Stomach (tissue), 9 donors: ENCODE data around the gene INPP5A. TPM values are rescaled to one million over a fixed set of nuclear protein-coding genes. Genes with fewer than 3 reads are reported as not detected.

Source experiments
- DNase-seq, 2 donors: peaks; one replicate each; pipeline versions ENCODE4 v3.0.0 to v3.0.0-alpha.2; 2013 to 2019
- H3K27ac ChIP-seq, 5 donors: fragments of 200-600 bp in 4 of 5; sonication (generic) in 4 of 5; one replicate each; pipeline ENCODE4 v1.5.1; 2013 to 2019; ENCODE audit warnings: mild to moderate bottlenecking in 1 of 5, moderate library complexity in 1 of 5
- H3K27me3 ChIP-seq, 3 donors: fragments of 200-600 bp; sonication (generic); one replicate each; pipeline ENCODE4 v1.5.1; 2017 to 2019; ENCODE audit warnings: mixed run types in 1 of 3
- H3K36me3 ChIP-seq, 4 donors: fragments of 200-600 bp; sonication (generic); 1 replicate in 3 of 4; 2 replicates in 1 of 4; pipeline ENCODE4 v1.5.1; 2016 to 2019
- H3K4me1 ChIP-seq, 4 donors: fragments of 200-600 bp; sonication (generic); one replicate each; pipeline ENCODE4 v1.5.1; 2016 to 2019
- H3K4me3 ChIP-seq, 4 donors: fragments of 200-600 bp; sonication (generic) in 3 of 4; one replicate each; pipeline ENCODE4 v1.5.1; 2016 to 2019; ENCODE audit warnings: mild to moderate bottlenecking in 1 of 4
- H3K9me3 ChIP-seq, 4 donors: fragments of 200-600 bp; sonication (generic); one replicate each; pipeline ENCODE4 v1.5.1; 2016 to 2019
- EP300 ChIP-seq: sonication (generic); formaldehyde crosslinking; IDR thresholded peaks from one replicate; pipeline ENCODE4 v1.6.1; 2017; ENCODE audit warnings: antibody characterized with exemption
- POLR2A ChIP-seq, 4 donors: fragments of 450-650 bp; IDR thresholded peaks; one replicate each; pipeline ENCODE4 v1.6.1; 2016; ENCODE audit warnings: antibody characterized with exemption in 4 of 4, control low read depth in 2 of 4, mild to moderate bottlenecking in 1 of 4, moderate library complexity in 1 of 4
- POLR2AphosphoS5 ChIP-seq, 3 donors: sonication (generic); formaldehyde crosslinking; IDR thresholded peaks; one replicate each; pipeline ENCODE4 v1.6.1; 2016; ENCODE audit warnings: antibody characterized with exemption in 3 of 3
- WGBS, 5 donors: extraction: QIAGEN DNeasy Blood & Tissue Kit in 3 of 5; methylation state at CpG; one replicate each; pipeline versions ENCODE4 v1.1.5 to v1.1.7; 2013 to 2018; 5-methylcytosine and 5-hydroxymethylcytosine counted together
- intact Hi-C: fragments of 100-400 bp; cut with DNase I; formaldehyde crosslinking; loops from one replicate; pipeline ENCODE4 v1.15.1; 2023; ENCODE audit warnings: low total_unique reads
- polyA plus RNA-seq, 3 donors: library from polyadenylated mRNA; stranded (reverse); fragments of 200-250 nt; gene quantifications; one replicate each; pipeline ENCODE4 v1.2.3, GENCODE V29; 2013
- total RNA-seq, 5 donors: library from RNA; depleted of rRNA; stranded (reverse); fragments of >200 nt; gene quantifications; one replicate each; pipeline versions ENCODE4 v1.1.0 to v1.2.3, GENCODE V29; 2014 to 2016
- TF ChIP-seq, protein P1 (sequence below), 7 experiments: fragments of 450-650 bp in 4 of 7; fragments of 200-600 bp in 3 of 7; sonication (generic) in 3 of 7; IDR thresholded peaks; one replicate each; pipeline ENCODE4 v1.5.1; 2016 to 2019; ENCODE audit warnings: antibody characterized with exemption in 7 of 7, control low read depth in 2 of 7, mild to moderate bottlenecking in 1 of 7
- donor health status: healthy with polysubstance abuse.
- donor health status: Bipolar disorder and iron deficiency.
- donor health status: healthy.

The INPP5A gene
- total and polyA plus RNA-seq, 8 donors = 17.2 to 72.3 (median 31.0) TPM

- Histone ChIP-seq H3K27me3 (no peaks in the 10 kb centered on the region), H3K4me3 (no peak overlapping the region), H3K4me1 (peaks cover 15 to 82% (median 63%) of the 10 kb centered on the region in 4 donors), H3K36me3 (no peaks in the 10 kb centered on the region), H3K27ac (peak overlapping the region in 1 of 5 donors; percentile 68), H3K9me3 (no peaks in the 10 kb centered on the region)
- intact Hi-C loops = no loop called here
- 89 to 92% (median 92%) methylated on average over 19 of the region's 19 CpGs for WGBS, 5 donors
- TF ChIP-seq POLR2A (IDR thresholded peaks at IDR 0.05) (no peak), EP300 (no peak), POLR2AphosphoS5 (IDR thresholded peaks at IDR 0.05) (no peak)
- TF ChIP-seq, protein P1, sequence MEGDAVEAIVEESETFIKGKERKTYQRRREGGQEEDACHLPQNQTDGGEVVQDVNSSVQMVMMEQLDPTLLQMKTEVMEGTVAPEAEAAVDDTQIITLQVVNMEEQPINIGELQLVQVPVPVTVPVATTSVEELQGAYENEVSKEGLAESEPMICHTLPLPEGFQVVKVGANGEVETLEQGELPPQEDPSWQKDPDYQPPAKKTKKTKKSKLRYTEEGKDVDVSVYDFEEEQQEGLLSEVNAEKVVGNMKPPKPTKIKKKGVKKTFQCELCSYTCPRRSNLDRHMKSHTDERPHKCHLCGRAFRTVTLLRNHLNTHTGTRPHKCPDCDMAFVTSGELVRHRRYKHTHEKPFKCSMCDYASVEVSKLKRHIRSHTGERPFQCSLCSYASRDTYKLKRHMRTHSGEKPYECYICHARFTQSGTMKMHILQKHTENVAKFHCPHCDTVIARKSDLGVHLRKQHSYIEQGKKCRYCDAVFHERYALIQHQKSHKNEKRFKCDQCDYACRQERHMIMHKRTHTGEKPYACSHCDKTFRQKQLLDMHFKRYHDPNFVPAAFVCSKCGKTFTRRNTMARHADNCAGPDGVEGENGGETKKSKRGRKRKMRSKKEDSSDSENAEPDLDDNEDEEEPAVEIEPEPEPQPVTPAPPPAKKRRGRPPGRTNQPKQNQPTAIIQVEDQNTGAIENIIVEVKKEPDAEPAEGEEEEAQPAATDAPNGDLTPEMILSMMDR (IDR thresholded peaks at IDR 0.05) = no peak
- peak in 1 of 2 donors; percentile 19 for DNase-seq
Observed at GRCh38 chr10:132554053-132554990, 16.7 kb downstream of the INPP5A start.

DNA sequence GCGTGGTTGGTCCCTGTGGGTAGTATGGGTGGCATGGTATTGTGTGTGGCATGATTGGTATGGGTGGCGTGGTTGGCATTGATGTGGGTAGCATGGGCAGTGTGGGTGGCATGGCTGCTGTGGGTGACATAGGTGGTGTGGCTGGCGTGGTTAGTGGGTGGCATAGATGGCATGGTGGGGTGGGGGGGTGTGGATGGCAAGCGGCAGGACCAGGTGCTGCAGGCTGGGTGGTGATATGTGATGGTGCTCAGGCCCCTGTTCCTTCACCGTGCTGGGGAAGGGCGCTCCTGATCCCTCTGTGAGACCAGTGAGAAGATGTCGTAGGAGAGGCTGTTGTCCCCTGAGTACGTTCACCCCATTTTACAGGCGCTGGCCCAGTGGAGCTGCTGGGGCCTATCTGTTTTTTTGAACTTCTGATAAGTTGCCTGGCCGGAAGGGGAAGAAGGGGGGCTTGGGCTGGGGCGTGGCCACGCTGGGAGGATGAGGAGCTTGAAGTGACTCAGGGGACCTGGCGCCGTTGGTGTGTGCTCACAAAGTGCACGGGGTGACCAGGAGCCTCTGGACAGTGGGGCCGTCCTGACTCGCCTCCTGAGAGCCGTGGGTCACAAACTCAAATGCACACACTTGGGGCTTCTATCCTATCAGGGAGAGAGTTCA is 17.5 kb downstream of the INPP5A start:
- 57 to 67% (median 60%) methylated on average over 18 of the region's 18 CpGs for WGBS, 5 donors
- peak; percentile 52 to 67 for DNase-seq
- no peak overlapping the region for H3K4me3 ChIP-seq
- intact Hi-C loops = no loop called here
- TF ChIP-seq POLR2A (IDR thresholded peaks at IDR 0.05) (no peak), EP300 (no peak)
- H3K9me3 ChIP-seq = no peaks in the 10 kb centered on the region
- H3K27ac ChIP-seq = peak overlapping the region in 2 of 5 donors; percentile 47 to 68
- H3K27me3 ChIP-seq = no peaks in the 10 kb centered on the region
- H3K36me3 ChIP-seq = no peaks in the 10 kb centered on the region
- peaks cover 20 to 84% (median 64%) of the 10 kb centered on the region in 4 donors for H3K4me1 ChIP-seq

DNA sequence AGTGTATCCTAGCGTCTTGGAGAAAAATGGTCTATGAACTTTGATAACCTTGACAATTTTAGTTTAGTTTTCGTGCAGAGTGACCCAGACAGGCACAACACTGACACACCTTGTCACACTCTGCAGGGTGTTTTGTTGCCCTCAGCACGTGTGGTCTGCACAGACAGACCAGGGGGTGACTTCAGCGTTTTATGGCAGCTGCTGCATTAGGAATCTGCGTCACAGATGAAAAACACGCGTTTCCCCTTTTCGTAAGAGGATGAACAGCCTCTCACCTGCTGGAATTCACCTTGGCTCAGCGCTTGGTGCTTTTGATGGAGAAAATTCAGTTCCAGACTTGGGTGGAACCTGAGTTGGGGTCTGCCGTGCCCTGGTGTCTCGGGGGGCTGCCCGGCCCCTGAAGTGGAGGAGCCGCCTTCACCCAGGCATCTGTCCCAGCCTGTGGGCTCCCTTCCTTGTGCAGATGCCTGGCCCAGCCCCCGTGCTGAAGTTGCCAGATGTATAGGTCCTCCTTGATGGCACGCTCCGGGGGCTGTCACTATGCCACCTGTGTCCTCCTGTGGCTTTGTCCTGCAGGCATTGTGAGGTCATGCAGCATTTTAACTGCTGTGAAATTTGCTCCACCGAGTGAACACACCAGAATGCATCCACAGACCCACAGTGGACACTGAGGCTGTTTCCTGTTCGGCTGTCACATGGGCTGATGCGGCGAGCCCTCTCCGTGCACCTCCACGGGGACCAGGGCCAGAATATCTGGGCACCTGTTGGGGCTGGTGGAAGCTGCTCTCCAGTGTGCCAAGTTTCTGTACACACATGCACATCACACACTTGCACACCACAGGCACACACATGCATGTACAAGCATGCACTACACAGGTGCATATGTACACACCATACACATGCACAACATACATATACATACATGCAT is 18.3 kb downstream of the INPP5A start:
- TF ChIP-seq EP300 = no peak
- TF ChIP-seq, protein P1 (IDR thresholded peaks at IDR 0.05) = no peak
- Histone ChIP-seq H3K36me3 (no peaks in the 10 kb centered on the region), H3K4me1 (peaks cover 24 to 84% (median 60%) of the 10 kb centered on the region in 4 donors), H3K4me3 (no peak overlapping the region), H3K27me3 (no peaks in the 10 kb centered on the region), H3K9me3 (no peaks in the 10 kb centered on the region), H3K27ac (peak overlapping the region in 2 of 5 donors; percentile 47 to 68)
- WGBS, 5 donors = 75 to 80% (median 77%) methylated on average over 16 to 22 of the region's 22 CpGs
- no peak for DNase-seq
- intact Hi-C loops = no loop called here

DNA sequence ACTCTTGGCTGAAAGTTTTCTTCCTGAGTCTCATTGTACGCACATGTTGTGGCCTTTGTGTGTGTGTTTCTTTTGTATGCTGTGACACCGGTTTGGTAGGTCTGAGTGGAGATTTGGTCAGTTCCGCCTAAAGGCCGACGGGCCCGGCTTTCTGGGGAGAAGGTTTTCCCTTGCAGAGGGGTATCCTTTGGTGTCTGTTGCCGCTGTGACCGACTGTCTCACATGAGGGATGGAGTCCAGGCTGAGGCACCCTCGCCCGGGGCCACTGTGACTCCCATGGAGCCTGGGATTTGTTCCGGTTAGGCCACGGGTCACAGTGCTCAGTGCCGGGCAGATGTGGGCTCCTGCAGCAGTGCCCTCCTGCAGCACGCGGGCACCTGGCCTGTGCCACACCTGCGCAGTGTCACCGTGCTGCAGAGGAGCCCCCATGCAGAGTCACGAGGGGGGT is 19.4 kb downstream of the INPP5A start:
- WGBS, 5 donors = 63 to 88% (median 73%) methylated on average over 18 of the region's 18 CpGs
- Histone ChIP-seq H3K27me3 (no peaks in the 10 kb centered on the region), H3K4me1 (peaks cover 24 to 78% (median 53%) of the 10 kb centered on the region in 4 donors), H3K36me3 (no peaks in the 10 kb centered on the region), H3K9me3 (no peaks in the 10 kb centered on the region), H3K27ac (no peak overlapping the region), H3K4me3 (no peak overlapping the region)
- TF ChIP-seq EP300 (no peak), POLR2A (IDR thresholded peaks at IDR 0.05) (no peak), POLR2AphosphoS5 (IDR thresholded peaks at IDR 0.05) (no peak)
- TF ChIP-seq, protein P1 (IDR thresholded peaks at IDR 0.05) = no peak
- DNase-seq = no peak
- intact Hi-C loops = no loop called here
